HepG2 (cell line): ENCODE data around the gene EDEM1. TPM values are rescaled to one million over a fixed set of nuclear protein-coding genes. Genes with fewer than 3 reads are reported as not detected.

Experiments
- ATAC-seq: fragments of 200-7000 bp; cut with Tn5 transposase; 3 replicates; pipeline ENCODE4 v1.9.1; 2020; ENCODE audit warnings: mild to moderate bottlenecking, moderate library complexity
- BruUV-seq: library from RNA; stranded (reverse); fragments of 400-500 nt; replicated peaks from 2 replicates; lab custom pipeline; 2021; lab: Mats Ljungman, UMichigan
- CTCF ChIA-PET: fragments of 300-600 bp; formaldehyde crosslinking; extraction: SDS; loops from one replicate; lab custom pipeline; 2021; ENCODE audit warnings: low total read pairs, inconsistent platforms, low intra/inter-chr PET ratio; lab: Yijun Ruan, JAX
- POLR2A ChIA-PET: fragments of 350-600 bp; sonication (Branson Sonifier 250); formaldehyde crosslinking; loops from one replicate; lab custom pipeline; 2020; ENCODE audit warnings: antibody characterized with exemption, inconsistent platforms; lab: Yijun Ruan, JAX
- DNase-seq: peaks from one replicate; pipeline ENCODE4 v3.0.0-alpha.2; 2015; ENCODE audit warnings: low spot score
- FAIRE-seq: peaks from 3 replicates; lab custom pipeline; 2011; peaks lifted over from hg19 to GRCh38; lab: Jason Lieb, UNC
- H2AFZ ChIP-seq: one replicate; pipeline ENCODE4 v1.6.1; 2011; ENCODE audit warnings: low read length, inconsistent platforms
- H3K27ac ChIP-seq: fragments of 300-600 bp; 3 replicates; pipeline ENCODE4 v1.8.0; 2011; ENCODE audit warnings: mixed run types, mild to moderate bottlenecking, mixed read lengths, low read length, inconsistent platforms; ENCODE audit not compliant: insufficient read depth; ENCODE audit errors: extremely low read length
- H3K27me3 ChIP-seq, 2 experiments: fragments of 200-600 bp in 1 of 2; 2 replicates in 1 of 2; 3 replicates in 1 of 2; pipeline versions ENCODE4 v1.6.0 to v1.8.0; 2011; ENCODE audit warnings: low read length in 2 of 2, mild to moderate bottlenecking in 2 of 2, moderate library complexity in 2 of 2, inconsistent platforms in 1 of 2; ENCODE audit not compliant: insufficient read depth in 2 of 2, control insufficient read depth in 1 of 2
- H3K36me3 ChIP-seq, 2 experiments: fragments of 200-600 bp in 1 of 2; replicated peaks in 1 of 2; 2 replicates in 1 of 2; 3 replicates in 1 of 2; pipeline versions ENCODE4 v1.5.1 to v1.8.0; 2011; ENCODE audit warnings: low read length in 2 of 2, inconsistent platforms in 1 of 2; ENCODE audit not compliant: insufficient read depth in 2 of 2, control insufficient read depth in 1 of 2
- H3K4me1 ChIP-seq: 2 replicates; pipeline ENCODE4 v1.5.1; 2012; ENCODE audit warnings: low read length, inconsistent platforms; ENCODE audit not compliant: insufficient read depth
- H3K4me2 ChIP-seq: 2 replicates; pipeline ENCODE4 v1.6.0; 2011; ENCODE audit warnings: low read depth, low read length, inconsistent platforms
- H3K4me3 ChIP-seq, 3 experiments: fragments of 200-600 bp in 1 of 3; sonication (generic), shearing (Covaris generic) in 1 of 3; replicated peaks in 1 of 3; 2 replicates each; pipeline ENCODE4 v1.5.1; 2011 to 2016; ENCODE audit warnings: low read length in 3 of 3, inconsistent platforms in 2 of 3, low read depth in 2 of 3, mild to moderate bottlenecking in 2 of 3, control low read depth in 1 of 3, mixed read lengths in 1 of 3; ENCODE audit not compliant: insufficient read depth in 1 of 3
- H3K79me2 ChIP-seq: one replicate; pipeline ENCODE4 v1.6.1; 2011; ENCODE audit warnings: low read length, inconsistent platforms; ENCODE audit not compliant: insufficient read depth
- H3K9ac ChIP-seq: 2 replicates; pipeline ENCODE4 v1.6.0; 2011; ENCODE audit warnings: mild to moderate bottlenecking, low read depth, low read length, inconsistent platforms; ENCODE audit not compliant: insufficient read depth
- H3K9me3 ChIP-seq: 2 replicates; pipeline ENCODE4 v1.5.1; 2012; ENCODE audit warnings: mild to moderate bottlenecking, low read length
- H4K20me1 ChIP-seq: 2 replicates; pipeline ENCODE4 v1.6.0; 2011; ENCODE audit warnings: inconsistent platforms, mild to moderate bottlenecking, low read length, moderate library complexity; ENCODE audit not compliant: insufficient read depth
- BCLAF1 ChIP-seq: fragments of 450-650 bp; IDR thresholded peaks from 2 replicates; pipeline ENCODE4 v1.6.1; 2017; ENCODE audit warnings: mild to moderate bottlenecking
- EEA1 ChIP-seq: sonication (generic); formaldehyde crosslinking; IDR thresholded peaks from 2 replicates; pipeline ENCODE4 v1.5.1; 2020; ENCODE audit warnings: mild to moderate bottlenecking, missing genetic modification reagents, borderline replicate concordance
- GATA4 ChIP-seq: sonication (generic); IDR thresholded peaks from 2 replicates; pipeline ENCODE4 v1.6.1; 2016; ENCODE audit warnings: antibody characterized with exemption, low read depth, borderline replicate concordance
- NFE2L2 ChIP-seq: fragments of 150-350 bp; IDR thresholded peaks from 2 replicates; pipeline ENCODE4 v1.6.1; 2014; ENCODE audit warnings: low read length
- PAXIP1 ChIP-seq: sonication (generic); formaldehyde crosslinking; conservative IDR thresholded peaks from 2 replicates; pipeline ENCODE4 v1.4.0; 2020; ENCODE audit warnings: mild to moderate bottlenecking, missing genetic modification reagents, moderate library complexity
- ZBTB42 ChIP-seq: sonication (generic); formaldehyde crosslinking; IDR thresholded peaks from 2 replicates; pipeline ENCODE4 v1.5.0; 2020; ENCODE audit warnings: mild to moderate bottlenecking, missing genetic modification reagents
- ZNF101 ChIP-seq: sonication (generic); formaldehyde crosslinking; IDR thresholded peaks from 2 replicates; pipeline ENCODE4 v1.4.0; 2020; ENCODE audit warnings: mild to moderate bottlenecking, low read depth, missing genetic modification reagents, borderline replicate concordance
- ZNF224 ChIP-seq: sonication (generic); formaldehyde crosslinking; IDR thresholded peaks from 2 replicates; pipeline ENCODE4 v1.5.0; 2020; ENCODE audit warnings: mild to moderate bottlenecking, missing genetic modification reagents
- ZNF230 ChIP-seq: sonication (generic); formaldehyde crosslinking; IDR thresholded peaks from 2 replicates; pipeline ENCODE4 v1.4.0; 2020; ENCODE audit warnings: mild to moderate bottlenecking, missing genetic modification reagents
- ZNF549 ChIP-seq: sonication (generic); formaldehyde crosslinking; IDR thresholded peaks from 2 replicates; pipeline ENCODE4 v1.5.0; 2020; ENCODE audit warnings: missing genetic modification reagents
- ZNF670 ChIP-seq: sonication (generic); formaldehyde crosslinking; IDR thresholded peaks from 2 replicates; pipeline ENCODE4 v1.8.0; 2022; ENCODE audit warnings: mild to moderate bottlenecking, missing genetic modification reagents, borderline replicate concordance
- ZNF75D ChIP-seq: sonication (generic); formaldehyde crosslinking; IDR thresholded peaks from 2 replicates; pipeline ENCODE4 v1.8.1; 2023; ENCODE audit warnings: missing genetic modification reagents, mild to moderate bottlenecking, borderline replicate concordance
- ZSCAN9 ChIP-seq: IDR thresholded peaks from 2 replicates; pipeline ENCODE4 v1.6.1; 2016; ENCODE audit warnings: borderline replicate concordance
- WGBS: methylation state at CpG from one replicate; pipeline ENCODE4 v1.1.6; 2017; ENCODE audit warnings: low lambda C conversion rate; 5-methylcytosine and 5-hydroxymethylcytosine counted together
- in situ Hi-C: cut with HindIII; loops from 2 replicates; pipeline ENCODE4 v1.10.0; 2017; ENCODE audit warnings: low pct_unique_long_range_greater_than_20kb; ENCODE audit not compliant: extremely low pct_ligation_motif_present
- intact Hi-C: fragments of 100-400 bp; cut with micrococcal nuclease; formaldehyde crosslinking; loops from one replicate; pipeline ENCODE4 v1.10.0; 2022; ENCODE audit not compliant: unreplicated experiment
- polyA plus RNA-seq, 8 experiments: library from polyadenylated mRNA; depleted of rRNA in 3 of 8; stranded (reverse) in 7 of 8; unstranded in 1 of 8; fragments of >200 nt; fragmentation: Illumina TruSeq in 4 of 8; extraction: Trizol in 4 of 8; gene quantifications; 2 replicates each; pipeline versions ENCODE4 v1.2.1 to v1.2.3, GENCODE V29; 2011 to 2016; ENCODE audit warnings: low read depth in 4 of 8, missing spikeins in 1 of 8, mixed read lengths in 1 of 8; ENCODE audit not compliant: insufficient read depth in 1 of 8
- total RNA-seq, 5 experiments: library from RNA; depleted of rRNA; stranded (reverse); fragments of >200 nt; fragmentation: Illumina TruSeq; extraction: Trizol; gene quantifications; 2 replicates each; pipeline ENCODE4 v1.2.3, GENCODE V29; 2016; ENCODE audit warnings: low read depth in 1 of 5

EDEM1 gene
- total and polyA plus RNA-seq, 2 of the 13 experiments (the other 11 are each of a cell fraction or from before 2014, with no cell fraction given), result 13.8 to 25.8 TPM

GRCh38 chr3:5155241-5155640 is 32.3 kb upstream of the EDEM1 start:
- Histone ChIP-seq H3K27me3 (no peaks in the 10 kb centered on the region), H2AFZ (no peak overlapping the region), H3K79me2 (peaks cover 72% of the 10 kb centered on the region), H3K9me3 (no peaks in the 10 kb centered on the region), H3K36me3 (peaks cover 2 to 3% of the 10 kb centered on the region in 2 experiments; a peak in 1 of 5 replicates), H3K4me2 (no peak overlapping the region), H3K4me3 (no peak overlapping the region), H3K9ac (no peak overlapping the region), H3K4me1 (no peaks in the 10 kb centered on the region), H4K20me1 (no peaks in the 10 kb centered on the region), H3K27ac (no peak overlapping the region)
- FAIRE-seq (no peak), ATAC-seq (no peak), DNase-seq (no peak)
- CTCF ChIA-PET, result no interaction called here
- intact Hi-C loops (no loop called here), in situ Hi-C loops (no loop called here)
- no TSS peak for BruUV-seq
- TF ChIP-seq ZNF75D (CRISPR knock-in tag) (no peak), ZNF670 (no peak), BCLAF1 (no peak), GATA4 (no peak), ZSCAN9 (CRISPR knock-in tag) (no peak), ZNF230 (CRISPR knock-in tag) (no peak)
- POLR2A ChIA-PET, result no interaction called here

GRCh38 chr3:5160321-5160720 is 27.2 kb upstream of the EDEM1 start:
- H2AFZ ChIP-seq, result no peak overlapping the region
- peaks cover 2 to 3% of the 10 kb centered on the region in 2 experiments; a peak in 1 of 5 replicates for H3K36me3 ChIP-seq
- H3K4me2 ChIP-seq, result no peak overlapping the region
- no peaks in the 10 kb centered on the region for H3K9me3 ChIP-seq
- no peak overlapping the region for H3K4me3 ChIP-seq
- in situ Hi-C loops (no loop called here), intact Hi-C loops (no loop called here)
- no peak for DNase-seq
- H3K27me3 ChIP-seq, result no peaks in the 10 kb centered on the region
- WGBS, result 93% methylated on average over 3 of the region's 3 CpGs
- no peak for ATAC-seq
- peaks cover 57% of the 10 kb centered on the region for H3K79me2 ChIP-seq
- CTCF ChIA-PET, result no interaction called here
- H3K4me1 ChIP-seq, result no peaks in the 10 kb centered on the region; the same call in 1 of the 2 replicates
- FAIRE-seq, result no peak
- H4K20me1 ChIP-seq, result no peaks in the 10 kb centered on the region
- H3K27ac ChIP-seq, result no peak overlapping the region
- POLR2A ChIA-PET, result no interaction called here
- no TSS peak for BruUV-seq
- no peak overlapping the region for H3K9ac ChIP-seq
- no peak for TF ChIP-seq ZNF224 (CRISPR knock-in tag)
- TF ChIP-seq ZNF549 (CRISPR knock-in tag), result no peak
- no peak for TF ChIP-seq ZNF101 (CRISPR knock-in tag)
- no peak for TF ChIP-seq EEA1 (CRISPR knock-in tag)
- no peak for TF ChIP-seq ZBTB42 (CRISPR knock-in tag)
- no peak for TF ChIP-seq PAXIP1 (CRISPR knock-in tag)
- no peak for TF ChIP-seq NFE2L2
